ENCODE measurements around the gene PDX1.
A peak's percentile ranks its signal among the peaks of the same experiment; 100 is the strongest.
"Not testable (repeated sequence)": the region's sequence is repeated elsewhere in the genome, so short reads cannot be mapped to it uniquely, and the experiment has no call there.

PDX1 gene

DNA sequence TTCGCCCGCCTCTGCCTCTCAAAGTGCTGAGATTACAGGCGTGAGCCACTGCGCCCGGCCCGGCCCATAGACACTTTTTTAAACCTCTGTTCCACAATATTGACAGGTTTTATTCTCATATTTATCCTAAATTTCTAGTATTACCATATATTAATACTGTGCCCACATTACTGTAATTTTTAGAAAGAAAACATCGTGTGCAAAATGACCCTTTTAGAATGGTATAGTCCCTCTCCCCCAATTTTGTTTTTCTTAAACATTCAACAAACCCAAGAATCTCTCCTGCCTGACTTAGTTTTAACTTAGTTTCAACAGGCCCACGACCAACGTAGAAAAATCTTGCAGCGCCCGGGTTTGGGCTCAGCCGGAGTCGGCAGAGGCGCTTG, 40.2 kb downstream of the PDX1 start:
- no peak for DNase-seq

DNA sequence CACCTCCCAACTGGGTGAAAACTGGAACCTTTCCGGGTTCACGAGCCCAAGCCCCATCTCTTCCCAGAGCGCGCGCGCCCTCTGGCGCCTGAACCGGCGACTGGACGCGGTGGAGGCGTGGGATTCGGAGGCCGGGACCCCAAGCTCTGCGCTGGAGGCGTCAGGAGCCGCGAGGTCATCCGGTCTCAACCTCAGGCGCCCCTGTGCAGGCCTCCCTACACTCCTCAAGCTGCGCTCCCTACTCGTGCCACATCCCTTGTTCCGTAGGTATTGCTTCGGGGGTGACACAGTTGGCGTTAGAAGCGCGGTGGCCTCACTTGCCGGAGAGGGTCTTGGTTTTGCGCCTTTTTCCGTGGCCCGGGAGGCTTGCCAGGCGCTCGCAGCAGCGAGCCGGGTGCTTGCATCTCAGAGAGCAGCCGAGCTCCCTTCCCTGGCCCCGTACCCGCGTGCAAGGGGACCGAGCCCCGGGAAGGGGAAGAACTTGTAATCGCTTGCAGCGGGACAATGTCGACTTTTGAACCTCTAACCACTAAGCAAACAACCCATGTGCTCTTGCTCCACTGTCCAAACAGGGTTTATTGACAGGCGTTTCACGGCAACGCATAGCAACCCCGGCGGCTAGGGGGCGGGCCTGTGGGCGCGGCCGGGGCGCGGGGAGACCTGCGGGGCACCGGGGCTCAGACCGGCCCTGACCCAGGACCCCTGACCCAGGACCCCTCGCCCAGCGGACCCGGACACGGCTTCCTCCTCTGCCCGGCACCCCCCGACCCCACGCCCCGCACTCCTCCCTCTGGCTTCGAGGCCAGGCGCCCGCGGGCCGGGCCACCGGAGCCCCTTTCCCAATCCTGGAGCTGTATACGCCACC, 40.8 kb downstream of the PDX1 start:
- DNase-seq, result peak; percentile 18

DNA sequence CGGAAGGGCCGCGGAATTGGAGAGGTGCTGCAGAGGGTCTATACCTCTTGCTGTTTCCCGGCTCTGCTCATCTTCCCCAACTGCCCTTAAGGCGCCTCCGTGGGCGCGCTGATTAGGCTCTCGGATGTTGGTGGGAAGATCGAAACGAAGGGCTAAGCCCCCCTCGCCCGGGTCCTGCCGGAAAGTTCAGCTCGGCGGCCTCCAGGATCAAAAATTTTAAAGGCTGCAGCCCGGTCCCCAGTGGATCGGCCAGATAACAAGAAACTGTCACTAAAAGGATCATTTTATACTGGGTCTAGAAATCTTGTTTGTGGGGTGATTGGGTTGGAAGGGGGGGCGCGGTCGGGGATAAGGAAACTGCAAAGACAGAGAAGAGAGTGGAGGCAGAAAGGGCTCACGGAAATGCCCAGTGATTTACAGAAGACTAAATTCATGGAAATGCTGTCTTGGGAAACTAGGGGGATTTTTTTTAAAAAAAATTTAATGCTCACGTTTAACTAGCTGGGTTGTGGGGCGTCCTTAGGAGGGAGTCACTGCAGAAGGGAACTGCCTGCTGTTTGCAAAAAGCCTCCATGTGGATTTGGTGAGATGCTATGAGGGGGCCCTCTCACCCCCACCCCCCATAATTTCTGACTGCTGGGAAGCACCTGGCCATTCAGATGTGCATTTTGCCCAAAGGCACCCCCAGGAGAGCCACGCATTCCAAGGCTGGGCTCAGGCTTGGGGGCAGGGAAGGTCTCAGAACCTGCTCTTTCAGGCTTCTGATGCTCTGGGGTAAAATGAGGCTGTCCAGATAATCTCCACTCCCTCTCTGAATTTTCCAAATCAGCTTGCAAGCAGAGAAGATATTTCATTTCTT, 41.7 kb downstream of the PDX1 start:
- no peak for DNase-seq

DNA sequence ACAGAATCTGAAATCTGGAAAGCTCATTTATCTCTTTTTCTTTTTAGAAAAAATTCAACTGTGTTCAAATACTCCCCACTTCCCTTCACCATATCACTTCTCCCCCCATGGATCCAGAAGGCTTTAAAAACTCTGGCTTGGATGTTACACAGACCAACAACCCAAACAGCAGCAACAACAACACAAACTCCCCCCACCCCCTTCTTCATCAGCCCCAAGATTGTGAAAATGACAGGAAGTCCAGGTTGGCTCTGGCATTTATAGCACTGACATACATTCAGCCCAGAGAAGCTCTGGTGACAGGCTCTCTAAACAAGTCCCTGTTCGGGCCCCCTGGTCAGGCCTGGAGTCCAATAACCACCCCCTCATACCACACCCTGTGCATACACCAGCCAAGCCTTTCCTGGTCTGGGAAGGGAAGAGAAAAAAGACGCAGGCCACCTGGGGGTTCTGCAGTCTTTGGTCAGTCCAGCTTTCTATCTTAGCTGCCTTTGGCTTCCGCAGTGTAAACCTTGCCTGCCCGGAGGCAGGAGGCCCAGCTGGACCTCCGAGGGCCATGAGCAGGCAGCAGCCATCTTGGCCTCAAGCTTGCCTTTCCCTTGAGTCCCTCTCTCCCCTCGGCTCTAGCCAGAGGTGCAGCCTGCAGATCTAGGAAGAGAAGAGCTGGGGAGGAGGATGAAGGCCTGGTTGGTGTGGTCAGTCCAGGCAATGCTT, 42.5 kb downstream of the PDX1 start:
- no peak for DNase-seq

DNA sequence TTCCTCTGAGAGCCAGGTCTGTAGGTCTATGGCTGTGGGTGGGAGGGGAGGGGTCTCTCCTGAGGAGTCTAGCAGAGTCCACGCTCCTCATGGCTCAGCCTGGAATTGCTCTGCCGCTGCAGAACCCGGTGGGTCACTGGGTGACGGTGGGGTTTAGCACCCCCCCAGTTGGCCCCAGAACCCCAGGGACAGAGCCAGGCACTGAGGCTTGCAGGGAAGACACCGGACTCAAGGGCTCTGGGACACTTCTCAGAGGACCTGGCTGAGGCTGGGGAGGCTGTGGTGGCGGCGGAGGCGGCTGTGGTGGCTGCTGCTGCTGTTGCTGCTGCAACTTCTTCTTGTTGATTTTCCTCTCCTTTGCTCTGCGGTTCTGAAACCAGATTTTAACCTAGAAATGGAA, 43.2 kb downstream of the PDX1 start:
- DNase-seq, result no peak

DNA sequence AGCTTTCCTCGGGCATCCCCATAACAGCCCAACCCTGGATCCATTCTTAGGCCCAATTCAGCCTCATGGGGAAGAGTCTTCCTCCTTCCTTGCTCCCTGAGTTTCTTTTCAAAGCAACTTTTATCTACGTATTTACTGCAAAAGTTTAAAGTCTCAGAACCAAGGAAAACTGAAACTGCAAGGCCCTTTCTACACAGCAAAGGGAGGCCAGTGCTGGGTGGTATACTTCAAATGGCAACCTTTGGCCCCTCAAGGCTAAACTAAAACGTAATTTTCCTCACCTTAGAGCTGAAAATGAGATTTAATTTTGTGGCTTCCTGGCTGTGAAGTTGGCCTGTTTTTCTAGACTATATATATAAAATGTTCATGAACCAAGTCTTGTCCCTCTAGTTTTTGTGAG, 43.7 kb downstream of the PDX1 start:
- no peak for DNase-seq

DNA sequence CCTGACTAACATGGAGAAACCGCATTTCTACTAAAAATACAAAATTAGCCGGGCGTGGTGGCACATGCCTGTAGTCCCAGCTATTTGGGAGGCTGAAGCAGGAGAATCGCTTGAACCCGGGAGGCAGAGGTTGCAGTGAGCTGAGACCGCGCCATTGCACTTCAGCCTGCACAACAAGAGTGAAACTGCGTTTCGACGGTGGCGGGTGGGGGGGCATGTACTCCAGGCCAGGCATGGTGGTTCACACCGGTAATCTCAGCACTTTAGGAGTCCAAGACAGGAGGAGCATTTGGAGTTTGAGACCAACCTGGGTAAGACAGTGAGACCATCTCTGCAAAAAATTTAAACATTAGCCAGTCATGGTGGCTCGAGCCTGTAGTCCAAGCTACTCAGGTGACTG, 44.4 kb downstream of the PDX1 start:
- DNase-seq, result not testable (repeated sequence)

DNA sequence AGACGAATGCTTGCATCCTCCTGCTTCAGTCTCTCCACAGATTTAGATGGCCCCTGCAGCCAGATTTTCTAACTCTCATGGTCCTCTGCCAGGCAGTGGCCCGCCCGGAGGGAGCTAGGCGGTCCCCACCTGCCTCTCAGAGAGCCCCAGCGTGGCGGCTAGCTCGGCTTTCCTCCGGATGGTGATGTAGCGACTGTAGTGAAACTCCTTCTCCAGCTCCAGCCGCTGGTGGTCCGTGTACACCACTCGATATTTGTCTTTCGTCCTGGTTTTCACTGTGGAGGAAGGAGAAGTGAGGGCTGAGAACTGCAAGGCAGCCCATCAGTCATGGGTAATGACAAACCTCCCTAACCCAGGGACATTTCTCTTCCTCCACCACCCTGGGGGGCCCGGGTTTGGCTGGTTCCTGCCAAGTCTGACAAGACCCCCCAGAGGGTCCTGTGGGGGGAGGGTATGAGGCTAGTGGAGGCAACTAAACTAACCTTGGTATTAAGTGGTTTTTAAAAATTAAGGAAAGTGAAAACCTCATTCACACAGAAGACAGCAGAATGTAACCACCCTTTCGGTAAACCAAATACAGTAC, 45.0 kb downstream of the PDX1 start:
- DNase-seq, result no peak

DNA sequence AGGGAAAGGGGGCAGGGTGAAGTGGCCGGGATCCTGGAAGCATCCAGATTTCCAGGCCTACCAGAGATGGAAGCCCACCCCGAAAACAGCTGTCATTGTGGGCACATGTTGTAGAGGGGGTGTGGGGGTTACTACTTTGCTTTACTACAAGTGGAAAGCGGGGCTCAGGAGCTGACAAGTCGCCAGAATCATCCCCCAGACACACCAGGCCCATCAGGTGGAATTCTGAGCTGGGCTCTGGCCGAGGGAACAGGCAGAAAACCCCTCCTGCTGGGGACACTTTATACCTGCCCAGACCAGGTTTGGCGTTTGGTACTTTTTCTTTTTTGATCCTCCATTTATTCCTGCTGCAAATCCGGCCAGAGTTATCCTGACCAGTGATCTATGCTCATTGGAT, 45.5 kb downstream of the PDX1 start:
- no peak for DNase-seq

DNA sequence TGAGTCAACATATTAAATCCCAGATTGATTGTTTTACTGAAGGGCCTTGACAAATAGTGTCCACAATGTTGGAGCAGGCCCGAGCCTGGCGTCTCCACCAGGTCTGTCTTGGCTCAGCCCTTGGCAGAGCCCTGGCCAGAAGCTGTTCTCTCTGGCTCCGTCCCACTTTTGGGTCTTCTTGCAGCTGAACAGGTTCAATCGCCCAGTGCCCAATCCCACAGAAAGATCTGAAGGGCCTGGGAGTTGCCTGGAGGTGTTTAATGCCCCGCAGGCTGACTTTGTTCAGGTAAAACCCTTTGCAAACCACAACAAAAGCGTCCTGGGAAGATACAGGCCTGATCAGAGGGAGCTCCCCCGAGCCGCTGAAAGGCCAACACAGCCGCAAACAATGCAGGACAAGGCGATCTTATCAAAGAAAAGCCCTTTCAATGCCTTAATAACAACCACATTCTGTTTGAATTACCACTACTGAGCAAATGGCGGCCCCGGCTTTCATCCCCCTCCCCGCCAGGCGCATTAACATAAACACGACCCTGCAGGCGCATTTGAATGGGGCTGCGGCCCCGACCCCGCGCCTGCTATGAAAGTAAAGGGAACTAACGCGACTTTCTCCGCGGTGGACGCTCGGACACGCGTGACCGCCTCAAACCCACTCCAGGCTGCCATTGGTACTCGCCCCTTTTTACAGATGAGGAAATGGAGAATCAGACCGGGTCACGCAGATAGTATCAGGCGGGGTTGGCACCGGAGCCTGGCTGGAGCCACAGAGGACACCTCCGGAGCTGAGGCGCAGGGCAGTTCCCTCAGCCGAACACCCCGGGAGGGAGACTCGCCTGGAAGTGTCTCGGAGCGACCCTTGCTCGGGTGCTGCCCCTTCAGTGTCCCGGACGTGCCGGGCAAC, 46.2 kb downstream of the PDX1 start:
- no peak for DNase-seq

DNA sequence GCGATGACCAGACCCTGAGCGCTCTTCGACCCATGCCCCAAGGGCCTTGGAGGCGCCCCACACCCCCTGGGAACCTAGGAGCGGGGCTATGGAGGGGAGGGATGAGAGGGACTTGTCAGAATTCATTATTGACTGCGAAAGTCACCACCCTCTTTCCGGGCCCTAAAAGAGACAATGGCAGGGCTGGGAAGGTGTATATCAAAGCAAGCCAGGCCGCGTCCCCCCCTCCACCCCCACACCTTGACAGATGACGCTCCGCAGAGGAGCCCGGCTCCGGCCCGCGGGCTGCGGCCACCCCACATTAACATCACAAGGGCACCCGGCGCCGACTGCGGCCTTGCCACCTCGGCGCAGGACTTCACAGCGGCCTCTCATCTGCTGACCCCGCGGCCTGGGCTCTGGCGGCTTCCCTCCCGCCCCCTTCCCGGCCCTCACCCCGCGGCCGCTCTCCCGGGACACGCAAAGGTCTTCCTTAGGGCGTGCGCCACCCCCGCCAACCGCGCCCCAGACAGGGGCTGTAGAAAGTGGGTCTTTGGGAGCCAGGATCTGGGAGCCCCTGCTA, 46.9 kb downstream of the PDX1 start:
- DNase-seq, result no peak

DNA sequence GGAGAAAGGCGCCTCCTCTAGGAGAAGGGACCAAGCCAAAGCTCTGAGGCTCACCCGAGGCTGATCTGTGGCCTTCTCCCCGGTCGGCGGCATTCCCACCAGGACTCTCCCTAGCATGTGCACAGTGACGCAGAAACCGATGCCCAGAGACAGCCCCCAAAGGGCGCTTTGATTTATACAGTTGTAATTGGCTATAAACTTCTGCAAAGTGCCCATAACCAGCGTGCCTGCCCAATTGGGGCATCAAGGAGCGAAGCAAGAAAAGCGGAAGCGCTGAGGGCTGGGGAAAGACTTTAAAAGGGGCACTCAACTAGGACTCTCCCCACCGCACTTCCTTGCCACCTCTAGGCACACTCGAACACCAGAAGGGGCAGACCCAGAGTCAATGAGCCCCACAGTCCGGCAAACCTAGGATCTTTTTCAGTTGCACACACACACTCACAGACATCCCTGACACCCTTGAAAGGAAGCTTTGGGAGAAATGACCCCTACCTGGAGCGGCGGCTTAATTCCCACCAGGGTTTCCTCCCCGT, 47.5 kb downstream of the PDX1 start:
- DNase-seq, result no peak

DNA sequence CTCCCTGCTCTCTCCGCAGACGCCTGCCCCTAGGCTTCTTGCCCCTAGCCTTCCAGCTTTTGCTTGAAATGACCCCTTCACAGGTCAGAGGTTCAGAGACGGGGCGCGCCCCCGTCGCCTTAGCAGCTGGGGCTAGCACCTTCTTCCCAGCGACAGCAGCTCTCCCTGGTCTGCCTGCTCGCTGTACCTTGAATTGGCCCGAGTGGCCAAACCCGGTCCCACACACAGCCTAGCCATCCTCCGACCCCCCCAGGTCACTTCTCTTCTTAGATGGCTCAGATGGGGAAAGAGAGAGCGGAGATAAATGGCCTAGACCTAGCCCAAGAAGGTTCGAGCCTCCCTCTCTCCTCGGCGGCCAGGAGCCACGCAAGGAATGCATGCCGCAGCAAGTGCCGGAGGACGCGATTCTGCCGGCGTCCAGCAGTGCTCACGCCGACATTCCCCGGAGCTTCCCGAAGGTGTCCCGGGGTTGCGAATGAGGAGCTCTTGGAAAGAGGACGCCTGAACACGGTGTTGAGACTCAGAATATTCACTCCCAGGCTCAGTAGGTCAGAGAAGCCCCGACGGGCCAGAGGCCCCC, 48.0 kb downstream of the PDX1 start:
- DNase-seq, result no peak

DNA sequence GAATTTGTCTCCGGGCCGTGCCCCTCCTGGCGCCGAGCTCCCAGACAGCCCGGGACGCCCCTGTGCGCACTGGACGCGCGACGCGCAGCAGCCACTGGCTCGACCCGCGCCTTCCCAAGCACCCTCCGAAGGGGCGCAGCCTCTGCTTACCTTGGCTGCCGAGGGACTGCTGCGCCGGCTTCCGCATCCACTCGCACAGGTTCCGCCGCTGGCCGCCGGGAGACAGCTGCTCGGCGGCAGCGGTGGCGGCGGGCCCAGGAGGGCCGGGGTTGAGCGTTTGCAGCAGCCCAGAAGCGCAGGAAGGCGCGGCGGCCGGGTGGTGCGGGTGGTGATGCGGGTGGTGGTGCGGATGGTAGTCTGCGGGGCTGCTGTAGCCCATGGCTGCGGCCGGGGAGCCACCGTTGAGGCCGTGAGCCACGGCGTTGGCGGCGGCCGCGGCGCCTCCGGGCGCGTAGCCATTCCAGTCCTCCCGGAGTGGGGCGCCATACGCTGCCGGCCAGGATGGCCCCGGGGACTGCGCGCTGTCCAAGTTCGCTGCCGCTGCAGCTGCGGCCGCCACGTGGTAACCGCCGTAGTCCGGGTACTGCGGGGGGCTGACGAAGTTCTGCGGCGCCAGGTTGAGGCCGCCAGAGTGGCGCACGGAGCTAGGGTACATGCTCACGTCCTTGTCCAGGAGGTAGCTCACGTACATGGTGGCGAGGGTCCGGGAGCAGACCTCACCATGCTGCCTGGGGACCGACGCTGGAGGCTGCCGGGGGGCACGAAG, 48.7 kb downstream of the PDX1 start:
- DNase-seq, result peak; percentile 33

DNA sequence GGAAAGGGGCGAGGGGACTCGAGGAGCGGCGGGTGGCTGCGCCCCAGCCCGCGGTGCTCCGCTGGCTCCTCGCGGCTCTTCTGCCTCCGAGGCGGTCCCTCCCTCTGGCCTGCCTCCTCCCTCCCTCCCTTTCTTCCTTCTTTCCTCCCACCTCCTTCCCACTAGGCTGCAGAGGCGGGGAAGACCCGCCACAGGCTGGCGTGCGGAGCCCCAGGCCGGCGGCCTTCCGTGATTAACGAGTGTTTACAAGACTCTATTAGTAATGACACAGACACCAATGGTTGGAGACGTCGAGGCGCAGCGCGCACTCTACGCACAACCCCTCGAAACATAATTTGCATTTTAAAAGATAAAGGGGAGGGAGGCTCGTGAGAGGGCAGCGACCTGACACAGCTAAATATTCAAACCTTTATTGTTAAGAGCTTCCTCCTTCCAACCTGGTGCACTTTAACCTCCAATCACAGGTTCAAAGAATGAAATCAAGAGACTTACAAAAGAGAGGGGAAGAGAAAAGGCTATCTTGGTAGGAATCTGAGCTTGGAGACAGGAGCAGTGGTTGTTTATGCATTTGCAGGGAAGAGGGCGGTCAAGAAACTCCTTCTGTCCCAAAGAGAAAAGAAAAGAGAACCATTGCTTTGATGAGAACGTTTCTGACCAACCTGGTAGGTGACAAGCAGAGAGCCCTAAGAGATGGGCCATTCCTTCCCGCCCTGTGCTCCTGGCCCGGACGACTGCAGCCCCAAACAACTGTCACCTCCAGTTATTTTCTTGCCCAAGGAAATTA, 49.5 kb downstream of the PDX1 start, which contains the start of gene CDX2:
CDX2 (minus strand) TSS at position 234 of the 784 bp plus-strand sequence. CDS start 309 bp downstream, outside the sequence.
- peak; percentile 51 for DNase-seq

DNA sequence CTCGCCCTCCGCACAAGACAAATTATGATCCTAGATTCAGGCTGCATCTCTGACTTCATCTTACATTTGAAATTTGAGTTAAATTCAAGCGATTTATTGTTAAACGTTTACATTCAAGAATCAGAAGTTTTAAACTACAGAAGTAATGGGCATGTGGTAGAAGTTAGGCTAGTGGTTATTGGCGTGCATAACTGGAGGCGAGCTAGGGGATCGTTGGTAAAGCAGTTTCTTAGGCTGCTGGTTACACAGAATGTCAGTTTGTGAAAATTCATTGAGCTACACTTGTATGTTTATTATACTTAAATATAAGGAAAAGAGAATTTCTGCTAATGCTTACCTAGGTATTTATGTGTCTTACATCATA, 50.0 kb downstream of the PDX1 start:
- no peak for DNase-seq

DNA sequence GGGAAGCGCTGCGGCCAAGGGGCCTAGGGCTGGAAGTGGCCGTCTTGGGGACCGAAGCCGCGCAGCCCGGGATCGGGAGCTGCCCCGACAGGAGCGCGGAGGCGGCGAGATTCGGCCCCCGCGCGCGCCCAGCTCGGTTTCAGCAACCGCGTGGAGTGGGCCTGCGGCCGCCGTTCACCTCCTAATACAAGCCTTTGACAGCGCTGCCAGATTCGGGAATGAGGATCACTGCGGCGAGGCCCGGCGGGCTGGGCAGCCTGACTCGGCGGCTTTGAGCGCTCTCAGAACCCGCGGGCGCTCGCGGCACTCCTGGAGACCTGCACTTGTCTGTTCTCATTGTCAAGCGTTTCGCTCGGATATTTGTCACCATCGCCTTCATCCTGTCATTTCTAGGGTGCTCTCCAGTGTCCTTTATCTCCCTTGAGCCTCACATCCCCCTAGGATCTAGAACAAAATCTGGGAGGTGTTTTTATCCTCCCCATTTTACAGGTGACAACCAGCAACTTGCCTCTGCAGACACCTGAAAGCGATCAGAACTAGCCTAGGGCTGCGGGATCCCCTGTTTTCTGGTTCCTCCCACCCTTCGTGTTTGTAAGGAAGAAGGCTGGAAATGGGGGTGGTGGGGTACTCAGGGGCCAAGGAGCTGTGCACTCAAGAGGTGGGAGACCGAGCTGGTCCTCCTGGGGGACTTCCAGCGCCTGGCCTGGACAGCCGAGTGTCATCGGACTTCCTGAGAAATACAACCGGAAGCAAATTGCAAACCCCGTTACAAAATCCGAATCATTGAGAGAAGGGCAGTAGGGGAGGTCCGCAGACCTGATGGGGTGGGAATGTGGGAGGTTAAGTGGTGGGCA, 50.8 kb downstream of the PDX1 start:
- DNase-seq, result no peak

DNA sequence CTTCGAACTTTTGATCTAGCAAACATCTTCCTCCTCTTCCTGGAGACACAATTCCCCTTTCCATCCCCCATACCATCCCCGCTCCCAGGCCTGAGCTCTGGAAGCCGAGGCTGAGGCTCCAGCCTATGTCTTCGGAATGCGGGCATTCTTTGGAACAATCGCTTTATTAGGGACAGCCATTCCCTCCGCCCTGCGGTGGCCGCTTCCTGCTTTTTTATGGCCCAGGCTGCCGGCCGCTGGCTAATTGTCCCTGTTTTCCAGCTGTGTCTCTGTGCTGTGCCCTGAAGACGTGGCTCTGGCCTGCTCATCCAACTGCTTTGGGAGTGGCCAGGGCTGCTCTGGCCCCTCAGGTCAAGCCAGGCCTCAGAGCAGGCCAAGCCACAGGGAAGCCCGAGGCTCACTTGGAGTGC, 51.4 kb downstream of the PDX1 start:
- no peak for DNase-seq

All from NCI-H1105 (cell line).